ENCODE measurements around the gene DHX15. TPM values are rescaled to one million over a fixed set of nuclear protein-coding genes. Genes with fewer than 3 reads are reported as not detected.

Gene DHX15
- polyA plus RNA-seq (2013, experiment 1 of 2) = 110 TPM
- 110 TPM for polyA plus RNA-seq (2013, experiment 2 of 2)

DNA sequence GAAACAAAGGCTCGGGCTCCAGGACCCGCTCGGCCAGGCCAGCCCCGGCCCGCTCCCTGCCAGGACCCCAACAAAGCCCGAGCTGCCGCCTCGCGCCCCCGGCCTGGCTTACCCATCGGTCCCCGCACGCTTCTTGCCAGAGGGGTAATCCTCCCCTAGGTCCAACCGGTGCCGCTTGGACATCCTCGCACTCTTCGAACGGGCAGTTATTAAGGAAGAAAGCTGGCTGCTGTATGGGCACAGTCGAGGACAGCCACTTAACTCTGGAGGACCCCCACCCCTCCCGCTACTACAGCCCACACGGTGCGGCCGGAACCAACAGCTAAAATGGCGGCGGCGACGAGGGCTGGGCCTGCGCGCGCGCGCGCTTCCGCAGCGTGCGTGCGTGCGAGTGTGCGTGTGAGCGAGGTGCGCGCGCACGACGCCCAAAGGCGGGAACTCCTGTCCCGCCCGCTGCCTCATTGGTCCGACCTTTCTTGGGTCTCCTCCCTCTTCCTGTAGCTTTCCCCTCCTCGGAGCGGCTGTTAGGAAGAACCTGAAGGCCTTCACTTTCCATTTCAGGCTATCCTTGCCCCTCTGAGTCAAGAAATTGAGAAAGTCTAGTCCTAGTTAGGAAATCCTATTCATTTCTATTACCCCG, at the start of gene DHX15:
TSS of gene DHX15 (minus strand) at position 344 of the 640 bp plus-strand sequence. CDS start at position 183, 161 bp downstream.
- Histone ChIP-seq H2BK5ac (ENCODE audit: low read length) (peak within 1 kb of the TSS; percentile 97), H3K4me3 (ENCODE audit: low read length in 2 of 2) (peak within 1 kb of the TSS; percentile 91 to 98), H4K8ac (ENCODE audit: low read depth, low read length) (peak within 1 kb of the TSS; percentile 5), H3K4me1 (ENCODE audit: control insufficient read depth in 2 of 2, insufficient read depth in 1 of 2, low read depth in 1 of 2, low read length in 2 of 2) (no peaks in the 10 kb centered on the region), H2AFZ (ENCODE audit: low read length) (peak within 1 kb of the TSS; percentile 92), H3K36me3 (replicated peaks in 1 of 2; ENCODE audit: control insufficient read depth in 2 of 2, insufficient read depth in 2 of 2, low read length in 2 of 2) (peaks cover 0 to 33% of the 10 kb centered on the region in 2 donors), H3K9me3 (replicated peaks in 1 of 2; ENCODE audit: control insufficient read depth in 2 of 2, insufficient read depth in 1 of 2, low read depth in 1 of 2, low read length in 2 of 2) (peaks cover 0 to 21% of the 10 kb centered on the region in 2 donors), H3K4me2 (ENCODE audit: insufficient read depth, low read length, poor library complexity, severe bottlenecking) (peak within 1 kb of the TSS; percentile 52), H3K18ac (ENCODE audit: low read length) (peak within 1 kb of the TSS; percentile 99), H3K23ac (ENCODE audit: low read depth, low read length, poor library complexity) (peak within 1 kb of the TSS; percentile 87), H3K9ac (ENCODE audit: low read depth, low read length, poor library complexity) (peak within 1 kb of the TSS; percentile 99), H3K27ac (replicated peaks; ENCODE audit: low read length) (peak within 1 kb of the TSS; percentile 81), H3K14ac (ENCODE audit: low read length) (peak within 1 kb of the TSS; percentile 99), H2BK15ac (ENCODE audit: low read length) (no peak within 1 kb of the TSS), H3K4ac (ENCODE audit: low read length) (peak within 1 kb of the TSS; percentile 100), H4K91ac (ENCODE audit: low read depth, low read length, poor library complexity) (peak within 1 kb of the TSS; percentile 98), H2BK12ac (ENCODE audit: low read length) (peak within 1 kb of the TSS; percentile 49), H3K79me1 (ENCODE audit: low read depth, low read length) (peaks cover 4% of the 10 kb centered on the region), H2BK120ac (ENCODE audit: low read depth, low read length) (peak within 1 kb of the TSS; percentile 14), H2AK5ac (ENCODE audit: low read depth, low read length) (peak within 1 kb of the TSS; percentile 99), H3K27me3 (ENCODE audit: control insufficient read depth in 3 of 3, insufficient read depth in 3 of 3, low read depth in 1 of 3, low read length in 3 of 3) (no peaks in the 10 kb centered on the region)
- DNase-seq (ENCODE audit: low spot score) = peak; percentile 90
- whole genome bisulfite sequencing, 2 donors (ENCODE audit: extremely low coverage in 2 of 2, insufficient read length in 2 of 2, insufficient replicate concordance in 1 of 2) = no CpG with 5 or more reads among the region's 52 CpGs

DNA sequence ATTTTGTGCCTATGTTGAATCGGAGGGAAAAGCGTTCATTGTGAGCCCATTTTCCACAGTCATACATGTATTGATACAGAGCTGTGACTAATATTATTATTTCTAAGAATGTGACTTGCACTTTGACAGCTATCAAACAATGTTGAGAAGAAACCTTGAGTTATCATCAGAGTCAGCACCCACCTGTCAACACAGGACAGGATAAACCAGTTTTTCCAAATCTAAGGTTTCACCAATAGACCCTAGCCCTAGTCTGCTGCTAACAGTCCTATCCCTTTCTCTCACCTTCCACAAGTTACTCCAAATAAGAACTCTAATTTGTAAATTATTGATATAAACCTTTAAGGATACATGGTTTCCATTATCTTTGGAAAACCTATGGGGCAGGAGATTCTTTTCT, 47.7 kb upstream of the DHX15 start:
- no peaks in the 10 kb centered on the region for H3K4me1 ChIP-seq (ENCODE audit: control insufficient read depth in 2 of 2, insufficient read depth in 1 of 2, low read depth in 1 of 2, low read length in 2 of 2)
- H2AK5ac ChIP-seq (ENCODE audit: low read depth, low read length) = no peak overlapping the region
- H2AFZ ChIP-seq (ENCODE audit: low read length) = no peak overlapping the region
- DNase-seq (ENCODE audit: low spot score) = no peak
- no peaks in the 10 kb centered on the region for H3K79me1 ChIP-seq (ENCODE audit: low read depth, low read length)
- H3K36me3 ChIP-seq (replicated peaks in 1 of 2; ENCODE audit: control insufficient read depth in 2 of 2, insufficient read depth in 2 of 2, low read length in 2 of 2) = no peaks in the 10 kb centered on the region
- H3K4me2 ChIP-seq (ENCODE audit: insufficient read depth, low read length, poor library complexity, severe bottlenecking) = no peak overlapping the region
- no peak overlapping the region for H2BK12ac ChIP-seq (ENCODE audit: low read length)
- no peak overlapping the region for H3K14ac ChIP-seq (ENCODE audit: low read length)
- no peak overlapping the region for H2BK5ac ChIP-seq (ENCODE audit: low read length)
- no peak overlapping the region for H3K23ac ChIP-seq (ENCODE audit: low read depth, low read length, poor library complexity)
- H4K8ac ChIP-seq (ENCODE audit: low read depth, low read length) = no peak overlapping the region
- H3K9ac ChIP-seq (ENCODE audit: low read depth, low read length, poor library complexity) = no peak overlapping the region
- no peak overlapping the region for H3K4me3 ChIP-seq (ENCODE audit: low read length in 2 of 2)
- no peak overlapping the region for H3K4ac ChIP-seq (ENCODE audit: low read length)
- peaks cover 0 to 2% (median under 1%) of the 10 kb centered on the region in 3 experiments for H3K27me3 ChIP-seq (ENCODE audit: control insufficient read depth in 3 of 3, insufficient read depth in 3 of 3, low read depth in 1 of 3, low read length in 3 of 3)
- H3K27ac ChIP-seq (replicated peaks; ENCODE audit: low read length) = no peak overlapping the region
- H2BK15ac ChIP-seq (ENCODE audit: low read length) = no peak overlapping the region
- no peak overlapping the region for H3K18ac ChIP-seq (ENCODE audit: low read length)
- H2BK120ac ChIP-seq (ENCODE audit: low read depth, low read length) = no peak overlapping the region
- H4K91ac ChIP-seq (ENCODE audit: low read depth, low read length, poor library complexity) = no peak overlapping the region
- no peaks in the 10 kb centered on the region for H3K9me3 ChIP-seq (replicated peaks in 1 of 2; ENCODE audit: control insufficient read depth in 2 of 2, insufficient read depth in 1 of 2, low read depth in 1 of 2, low read length in 2 of 2)
- WGBS, 2 donors (ENCODE audit: extremely low coverage in 2 of 2, insufficient read length in 2 of 2, insufficient replicate concordance in 1 of 2) = no CpG with 5 or more reads among the region's 2 CpGs

DNA sequence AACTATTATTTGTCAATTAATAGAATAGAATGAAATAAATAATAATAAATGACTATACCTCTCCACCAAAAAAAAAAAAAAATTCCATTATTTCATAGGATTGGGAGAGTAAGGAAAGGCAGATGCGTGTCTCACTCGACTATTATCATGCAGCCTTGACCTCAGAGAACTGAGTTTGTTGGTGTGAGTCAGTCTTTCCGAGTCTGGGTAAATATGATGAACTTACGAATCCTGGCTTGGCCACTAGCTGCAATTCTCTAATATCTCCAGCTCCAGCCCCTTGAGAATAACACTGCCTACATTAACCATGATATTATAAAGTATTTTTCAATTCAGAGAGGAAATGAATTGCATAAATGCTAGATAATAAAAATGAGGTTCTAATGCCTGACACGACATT, 46.6 kb upstream of the DHX15 start:
- H3K27ac ChIP-seq (replicated peaks; ENCODE audit: low read length) = no peak overlapping the region

DNA sequence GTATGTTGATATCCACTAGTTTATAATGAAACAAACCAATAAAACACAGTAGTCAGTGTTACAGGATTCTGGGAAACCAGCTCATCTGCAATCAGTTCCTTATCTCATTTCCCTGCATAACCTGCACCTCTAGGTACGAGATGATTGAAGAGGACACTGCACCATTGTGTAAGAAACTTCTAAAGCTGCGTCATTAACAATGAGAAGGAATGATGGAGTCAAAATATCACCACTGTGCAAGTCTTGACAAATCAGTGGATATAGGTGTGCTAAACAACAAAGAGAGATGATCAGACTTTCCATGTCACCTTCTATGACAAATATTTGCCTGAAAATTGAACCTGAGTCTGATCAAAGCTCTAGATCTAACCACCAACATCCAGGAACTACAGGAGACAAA, 40.7 kb upstream of the DHX15 start:
- Histone ChIP-seq H3K4ac (ENCODE audit: low read length) (no peak overlapping the region), H3K18ac (ENCODE audit: low read length) (no peak overlapping the region), H3K23ac (ENCODE audit: low read depth, low read length, poor library complexity) (no peak overlapping the region), H3K27me3 (ENCODE audit: control insufficient read depth in 3 of 3, insufficient read depth in 3 of 3, low read depth in 1 of 3, low read length in 3 of 3) (no peaks in the 10 kb centered on the region), H3K9me3 (replicated peaks in 1 of 2; ENCODE audit: control insufficient read depth in 2 of 2, insufficient read depth in 1 of 2, low read depth in 1 of 2, low read length in 2 of 2) (no peaks in the 10 kb centered on the region), H3K9ac (ENCODE audit: low read depth, low read length, poor library complexity) (no peak overlapping the region), H3K27ac (replicated peaks; ENCODE audit: low read length) (no peak overlapping the region), H3K36me3 (replicated peaks in 1 of 2; ENCODE audit: control insufficient read depth in 2 of 2, insufficient read depth in 2 of 2, low read length in 2 of 2) (no peaks in the 10 kb centered on the region), H4K91ac (ENCODE audit: low read depth, low read length, poor library complexity) (no peak overlapping the region), H2AK5ac (ENCODE audit: low read depth, low read length) (no peak overlapping the region), H2BK15ac (ENCODE audit: low read length) (no peak overlapping the region), H3K79me1 (ENCODE audit: low read depth, low read length) (no peaks in the 10 kb centered on the region), H3K14ac (ENCODE audit: low read length) (no peak overlapping the region), H2BK12ac (ENCODE audit: low read length) (no peak overlapping the region), H3K4me3 (ENCODE audit: low read length in 2 of 2) (no peak overlapping the region), H4K8ac (ENCODE audit: low read depth, low read length) (no peak overlapping the region), H3K4me1 (ENCODE audit: control insufficient read depth in 2 of 2, insufficient read depth in 1 of 2, low read depth in 1 of 2, low read length in 2 of 2) (no peaks in the 10 kb centered on the region), H3K4me2 (ENCODE audit: insufficient read depth, low read length, poor library complexity, severe bottlenecking) (no peak overlapping the region), H2BK5ac (ENCODE audit: low read length) (no peak overlapping the region), H2AFZ (ENCODE audit: low read length) (no peak overlapping the region), H2BK120ac (ENCODE audit: low read depth, low read length) (no peak overlapping the region)
- no CpG with 5 or more reads among the region's 2 CpGs for WGBS, 2 donors (ENCODE audit: extremely low coverage in 2 of 2, insufficient read length in 2 of 2, insufficient replicate concordance in 1 of 2)
- DNase-seq (ENCODE audit: low spot score) = no peak

More for the DNA sequence above, 46.6 kb upstream of the DHX15 start:
- Histone ChIP-seq H3K36me3 (replicated peaks in 1 of 2; ENCODE audit: control insufficient read depth in 2 of 2, insufficient read depth in 2 of 2, low read length in 2 of 2) (no peaks in the 10 kb centered on the region), H3K9me3 (replicated peaks in 1 of 2; ENCODE audit: control insufficient read depth in 2 of 2, insufficient read depth in 1 of 2, low read depth in 1 of 2, low read length in 2 of 2) (no peaks in the 10 kb centered on the region), H3K27me3 (ENCODE audit: control insufficient read depth in 3 of 3, insufficient read depth in 3 of 3, low read depth in 1 of 3, low read length in 3 of 3) (peaks cover 0 to 2% (median 0%) of the 10 kb centered on the region in 3 experiments), H2BK5ac (ENCODE audit: low read length) (no peak overlapping the region), H2BK15ac (ENCODE audit: low read length) (no peak overlapping the region), H2AFZ (ENCODE audit: low read length) (no peak overlapping the region), H3K4me1 (ENCODE audit: control insufficient read depth in 2 of 2, insufficient read depth in 1 of 2, low read depth in 1 of 2, low read length in 2 of 2) (no peaks in the 10 kb centered on the region), H3K79me1 (ENCODE audit: low read depth, low read length) (no peaks in the 10 kb centered on the region), H2AK5ac (ENCODE audit: low read depth, low read length) (no peak overlapping the region), H3K4me2 (ENCODE audit: insufficient read depth, low read length, poor library complexity, severe bottlenecking) (no peak overlapping the region), H3K14ac (ENCODE audit: low read length) (no peak overlapping the region), H3K18ac (ENCODE audit: low read length) (no peak overlapping the region), H4K8ac (ENCODE audit: low read depth, low read length) (no peak overlapping the region), H3K4ac (ENCODE audit: low read length) (no peak overlapping the region), H3K9ac (ENCODE audit: low read depth, low read length, poor library complexity) (no peak overlapping the region), H3K23ac (ENCODE audit: low read depth, low read length, poor library complexity) (no peak overlapping the region), H4K91ac (ENCODE audit: low read depth, low read length, poor library complexity) (no peak overlapping the region), H2BK12ac (ENCODE audit: low read length) (no peak overlapping the region), H2BK120ac (ENCODE audit: low read depth, low read length) (no peak overlapping the region), H3K4me3 (ENCODE audit: low read length in 2 of 2) (no peak overlapping the region)
- DNase-seq (ENCODE audit: low spot score) = no peak
- no CpG with 5 or more reads among the region's 5 CpGs for WGBS, 2 donors (ENCODE audit: extremely low coverage in 2 of 2, insufficient read length in 2 of 2, insufficient replicate concordance in 1 of 2)

All from neuronal stem cell (in vitro differentiated cells).